ENCODE measurements around the gene OR10P1. TPM values are rescaled to one million over a fixed set of nuclear protein-coding genes. Genes with fewer than 3 reads are reported as not detected.
A peak's percentile ranks its signal among the peaks of the same experiment; 100 is the strongest.

The OR10P1 gene
- total RNA-seq, 4 donors from 2014 or later: not detected

- ATAC-seq: no peak
- WGBS, 2 donors (ENCODE audit: low coverage in 1 of 2): 61 to 88% methylated on average over 4 to 16 of the region's 17 CpGs
Observed at GRCh38 chr12:55654511-55655214, 18.0 kb downstream of the OR10P1 start.

GRCh38 chr12:55657212-55657611, 20.5 kb downstream of the OR10P1 start:
- Histone ChIP-seq H3K4me3 (no peak overlapping the region), H3K4me1 (peaks cover 0 to 12% (median 0%) of the 10 kb centered on the region in 3 donors), H3K27me3 (no peaks in the 10 kb centered on the region), H3K36me3 (no peaks in the 10 kb centered on the region), H3K27ac (no peak overlapping the region), H3K9me3 (no peaks in the 10 kb centered on the region)
- no peak for ATAC-seq
- 58 to 93% methylated on average over 3 to 4 of the region's 4 CpGs for WGBS, 2 donors (ENCODE audit: low coverage in 1 of 2)
- TF ChIP-seq POLR2A (IDR thresholded peaks at IDR 0.05): no peak
- no peak for TF ChIP-seq EP300 (IDR thresholded peaks at IDR 0.05)
- TF ChIP-seq CTCF (IDR thresholded peaks at IDR 0.05): no peak
- no peak for TF ChIP-seq POLR2AphosphoS5 (IDR thresholded peaks at IDR 0.05)

More at GRCh38 chr12:55654511-55655214, 18.0 kb downstream of the OR10P1 start:
- no peaks in the 10 kb centered on the region for H3K27me3 ChIP-seq
- TF ChIP-seq EP300 (IDR thresholded peaks at IDR 0.05) (no peak), CTCF (IDR thresholded peaks at IDR 0.05) (no peak), POLR2AphosphoS5 (IDR thresholded peaks at IDR 0.05) (no peak), POLR2A (IDR thresholded peaks at IDR 0.05) (no peak)
- H3K4me1 ChIP-seq: peaks cover 0 to 10% (median 0%) of the 10 kb centered on the region in 3 donors
- H3K36me3 ChIP-seq: no peaks in the 10 kb centered on the region
- H3K4me3 ChIP-seq: no peak overlapping the region
- no peaks in the 10 kb centered on the region for H3K9me3 ChIP-seq
- no peak overlapping the region for H3K27ac ChIP-seq

- ATAC-seq: no peak
- Histone ChIP-seq H3K4me1 (peaks cover 0 to 12% (median 0%) of the 10 kb centered on the region in 3 donors), H3K36me3 (no peaks in the 10 kb centered on the region), H3K27me3 (no peaks in the 10 kb centered on the region), H3K27ac (peak overlapping the region in 1 of 4 donors; percentile 83), H3K9me3 (no peaks in the 10 kb centered on the region), H3K4me3 (no peak overlapping the region)
- TF ChIP-seq EP300 (IDR thresholded peaks at IDR 0.05): no peak
- TF ChIP-seq CTCF (IDR thresholded peaks at IDR 0.05): no peak
- TF ChIP-seq POLR2A (IDR thresholded peaks at IDR 0.05): no peak
- TF ChIP-seq POLR2AphosphoS5 (IDR thresholded peaks at IDR 0.05): no peak
- WGBS, 2 donors (ENCODE audit: low coverage in 1 of 2): 67 to 87% methylated on average over 2 to 6 of the region's 6 CpGs
Observed at GRCh38 chr12:55658212-55658611, 21.5 kb downstream of the OR10P1 start.

GRCh38 chr12:55658635-55659391, 22.1 kb downstream of the OR10P1 start:
- H3K36me3 ChIP-seq: no peaks in the 10 kb centered on the region
- no peak for TF ChIP-seq POLR2AphosphoS5 (IDR thresholded peaks at IDR 0.05)
- TF ChIP-seq CTCF (IDR thresholded peaks at IDR 0.05): no peak
- no peak for TF ChIP-seq EP300 (IDR thresholded peaks at IDR 0.05)
- H3K27ac ChIP-seq: peak overlapping the region; percentile 53 to 83 (median 70)
- H3K27me3 ChIP-seq: no peaks in the 10 kb centered on the region
- no peaks in the 10 kb centered on the region for H3K9me3 ChIP-seq
- 20% methylated on average over 2 of the region's 3 CpGs; no CpG with 5 or more reads in 1 of the 2 donors for WGBS, 2 donors (ENCODE audit: low coverage in 1 of 2)
- H3K4me1 ChIP-seq: peaks cover 0 to 12% (median 0%) of the 10 kb centered on the region in 3 donors
- no peak overlapping the region for H3K4me3 ChIP-seq
- no peak for ATAC-seq

Measured in gastroesophageal sphincter (tissue), 4 donors.